GM19438 (cell line): ENCODE data around the gene ABCA12.

Source experiments
- ATAC-seq: cut with Tn5 transposase; IDR thresholded peaks from one replicate; pipeline ENCODE4 v1.9.1; 2021; ENCODE audit warnings: low read depth; ENCODE audit not compliant: unreplicated experiment

The ABCA12 gene

DNA sequence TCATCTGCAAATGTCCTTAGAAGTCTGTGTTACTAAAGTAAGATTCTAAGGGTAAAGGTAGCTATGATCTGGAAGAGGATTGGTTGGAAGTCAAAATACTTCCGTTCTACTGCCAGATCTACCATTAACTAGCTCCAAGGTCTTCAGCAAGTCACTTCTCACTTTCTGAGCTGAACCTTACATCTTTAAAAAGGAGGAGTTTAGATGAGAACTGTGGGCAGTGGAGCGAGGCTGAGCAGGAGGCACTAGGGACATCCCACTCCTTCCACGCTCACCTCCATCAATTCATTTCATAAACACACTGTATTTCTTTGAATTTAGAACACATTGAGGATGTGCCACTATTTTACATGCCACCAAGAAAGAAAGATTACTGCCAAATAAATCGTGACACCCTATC lies 143.0 kb downstream of the ABCA12 start:
- peak; percentile 54 for ATAC-seq

DNA sequence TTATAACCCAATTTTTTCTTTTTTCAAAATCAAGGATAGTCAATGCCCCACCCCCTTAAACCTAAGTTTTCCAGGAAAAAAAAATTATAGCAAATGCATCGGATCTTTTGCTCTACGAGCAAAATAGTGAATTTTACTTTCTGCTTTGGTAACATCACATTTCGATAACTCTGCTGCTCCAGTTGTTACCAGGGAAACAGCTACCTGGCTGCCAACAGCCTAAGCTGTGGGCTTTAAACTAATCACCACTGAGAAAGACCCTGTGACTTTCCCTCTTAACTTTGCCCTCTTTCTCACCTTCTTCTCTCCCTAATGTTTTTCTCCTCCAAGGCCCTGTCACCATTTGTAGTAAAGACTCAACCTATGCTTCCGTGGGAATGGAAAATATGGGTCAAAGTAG lies 145.5 kb downstream of the ABCA12 start:
- no peak for ATAC-seq

DNA sequence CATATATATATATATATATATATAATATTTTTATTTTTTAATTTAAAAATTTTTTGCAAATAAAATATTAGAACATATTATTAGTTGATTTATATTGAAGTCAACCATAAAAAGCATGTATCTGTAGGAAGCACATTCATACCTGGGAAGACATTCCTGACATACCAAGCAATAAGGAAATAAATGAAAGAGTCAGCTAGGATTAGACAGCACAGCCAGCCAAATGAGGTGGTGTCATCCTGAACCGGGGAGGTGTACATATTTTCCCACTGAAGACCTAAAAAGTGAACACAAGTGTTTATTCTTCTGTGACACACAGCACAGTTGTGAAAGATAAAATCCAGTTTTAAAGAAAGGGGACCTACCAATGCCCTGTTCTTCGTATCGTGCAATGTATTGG lies 149.2 kb downstream of the ABCA12 start:
- ATAC-seq: no peak

DNA sequence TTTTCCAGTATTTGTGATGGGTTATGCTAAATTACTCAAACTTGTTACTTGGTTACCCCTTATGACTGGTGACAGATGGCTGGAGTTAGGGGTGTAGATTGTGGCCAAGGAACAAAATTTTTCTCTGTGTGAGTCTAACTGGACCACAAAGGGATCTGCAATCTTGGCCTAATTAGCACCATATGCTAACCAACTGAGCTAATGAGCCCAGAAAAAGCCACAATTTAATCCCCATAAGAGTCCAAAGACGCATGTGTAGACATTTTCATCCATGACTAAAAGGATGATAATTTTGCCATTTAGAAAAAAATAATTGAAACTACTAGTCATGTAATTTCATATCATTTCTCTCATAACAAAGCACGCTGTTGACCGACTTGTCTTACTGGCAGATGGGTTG lies 151.2 kb downstream of the ABCA12 start:
- no peak for ATAC-seq

DNA sequence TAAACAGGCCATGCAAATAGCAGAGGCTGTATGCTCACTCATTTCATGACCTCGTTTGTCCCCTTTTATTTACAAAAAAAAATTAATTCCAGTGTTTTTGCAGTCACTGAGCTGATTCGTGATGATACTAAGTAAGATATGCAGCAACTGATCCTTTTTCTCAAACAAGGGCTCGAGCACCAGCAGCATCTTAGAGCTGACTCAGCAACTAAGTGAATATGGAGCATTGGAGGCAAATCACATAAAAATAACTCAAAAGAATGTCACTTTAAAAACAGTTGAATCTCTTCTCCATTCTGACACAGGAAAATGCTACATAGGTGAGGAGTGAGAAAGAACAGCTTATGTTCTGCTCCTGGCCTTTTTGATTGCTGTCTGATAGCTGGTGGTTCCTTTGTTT lies 152.8 kb downstream of the ABCA12 start:
- no peak for ATAC-seq

GRCh38 chr2:214966420-214966819 lies 172.0 kb downstream of the ABCA12 start:
- no peak for ATAC-seq

- ATAC-seq: no peak
Measured at GRCh38 chr2:214960677-214961076, 177.7 kb downstream of the ABCA12 start.

DNA sequence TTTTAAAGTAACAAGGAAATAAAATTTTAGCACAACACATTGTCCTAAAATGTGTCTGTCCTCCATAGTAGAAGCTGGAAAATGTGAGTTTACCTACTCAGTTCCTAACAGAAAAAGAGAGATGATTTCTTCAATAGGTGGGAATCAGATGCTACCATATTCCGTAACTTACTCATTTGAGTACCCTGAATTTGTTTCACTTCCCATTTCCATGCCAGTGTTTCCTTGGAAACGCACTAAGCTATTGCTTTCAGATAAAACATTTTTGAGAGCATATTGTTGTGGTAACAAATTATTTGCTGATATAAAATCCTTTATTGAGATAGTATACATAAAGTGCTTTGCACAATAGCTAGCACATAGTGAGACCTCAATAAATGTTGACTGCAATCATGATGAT lies 191.5 kb downstream of the ABCA12 start:
- ATAC-seq: no peak

- ATAC-seq: no peak
Measured at GRCh38 chr2:214934006-214934405, 204.4 kb downstream of the ABCA12 start.

- no peak for ATAC-seq
Measured at GRCh38 chr2:214904634-214905033, 233.8 kb downstream of the ABCA12 start.

- ATAC-seq: no peak
Measured at GRCh38 chr2:214904176-214904575, 234.2 kb downstream of the ABCA12 start.

DNA sequence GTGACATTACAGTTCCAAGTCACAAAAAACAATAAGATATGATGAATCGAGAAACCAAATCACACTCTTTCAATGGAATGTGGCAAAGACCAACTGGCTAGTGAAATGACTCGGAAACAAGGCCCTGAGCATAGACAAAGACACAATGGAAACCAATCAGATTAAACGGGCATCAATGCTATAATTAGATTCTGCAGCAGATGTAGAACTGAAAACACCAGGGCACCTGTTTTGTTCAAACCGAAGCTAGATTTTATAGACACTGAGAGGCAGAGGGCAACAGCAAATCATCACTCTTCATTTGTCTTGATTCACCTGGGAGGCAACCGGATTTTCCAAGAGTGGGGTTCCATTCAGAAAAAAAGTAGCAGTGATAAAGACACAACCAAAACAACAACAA lies 236.1 kb downstream of the ABCA12 start:
- no peak for ATAC-seq

- no peak for ATAC-seq
Measured at GRCh38 chr2:214899751-214900150, 238.7 kb downstream of the ABCA12 start.

DNA sequence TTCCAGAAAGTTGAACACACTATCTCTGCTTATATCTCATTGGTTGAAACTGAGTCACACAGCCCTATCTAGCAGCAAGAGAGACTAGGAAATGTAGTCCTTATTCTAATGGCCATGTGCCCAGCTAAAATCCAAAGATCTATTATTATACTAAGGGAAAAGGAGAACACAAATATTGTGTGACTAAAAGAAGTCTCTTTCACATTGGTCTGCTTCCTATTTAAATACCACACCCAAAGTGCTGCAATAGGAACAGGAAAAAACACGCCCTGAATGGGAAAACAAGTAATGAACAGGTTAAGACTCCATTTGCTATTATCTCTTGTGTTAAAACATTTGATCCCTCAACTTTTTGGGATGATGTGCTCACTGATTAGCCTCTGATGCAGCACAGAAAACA lies 242.2 kb downstream of the ABCA12 start:
- no peak for ATAC-seq

- no peak for ATAC-seq
Measured at GRCh38 chr2:214895469-214895868, 243.0 kb downstream of the ABCA12 start.

GRCh38 chr2:214889301-214889700 lies 249.1 kb downstream of the ABCA12 start:
- no peak for ATAC-seq

- ATAC-seq: no peak
Measured at GRCh38 chr2:214881647-214882202, 256.7 kb downstream of the ABCA12 start.
